HCT116 (cell line): ENCODE measurements around the gene TNKS2.

Source experiments
- EZH2 ChIP-seq: fragments of 200-600 bp; sonication (generic); IDR thresholded peaks from 2 replicates; pipeline ENCODE4 v1.6.1; 2017; ENCODE audit warnings: antibody characterized with exemption, mixed run types
- POLR2A ChIP-seq: IDR thresholded peaks from 2 replicates; pipeline ENCODE4 v1.7.0; 2011; ENCODE audit warnings: borderline replicate concordance; ENCODE audit not compliant: insufficient read depth, insufficient read length; ENCODE audit errors: extremely low read depth

GRCh38 chr10:91816981-91817380, 18.8 kb downstream of the TNKS2 start:
- no peak for TF ChIP-seq POLR2A
- TF ChIP-seq EZH2: no peak
